Heart left ventricle (tissue), 16 donors: ENCODE results near the gene CCDC24. TPM values are rescaled to one million over a fixed set of nuclear protein-coding genes. Genes with fewer than 3 reads are reported as not detected.

Source experiments
- ATAC-seq, 4 donors: fragments of 200-7000 bp; cut with Tn5 transposase; one replicate each; pipeline ENCODE4 v1.9.1; 2020 to 2022; ENCODE audit warnings: moderate library complexity in 4 of 4, mild to moderate bottlenecking in 3 of 4, moderate number of reproducible peaks in 1 of 4
- DNase-seq, 5 donors: peaks; one replicate each; pipeline ENCODE4 v3.0.0-alpha.2; 2020
- H3K27ac ChIP-seq, 12 donors: fragments of 200-600 bp; sonication (generic) in 4 of 12; one replicate each; pipeline versions ENCODE4 v1.5.0 to v1.8.0; 2016 to 2022; ENCODE audit warnings: mild to moderate bottlenecking in 2 of 12
- H3K27me3 ChIP-seq, 9 donors: fragments of 200-600 bp; sonication (generic) in 2 of 9; one replicate each; pipeline versions ENCODE4 v1.5.1 to v1.8.0; 2016 to 2022; ENCODE audit warnings: mild to moderate bottlenecking in 3 of 9
- H3K36me3 ChIP-seq, 9 donors: fragments of 200-600 bp; sonication (generic) in 2 of 9; one replicate each; pipeline versions ENCODE4 v1.5.0 to v1.8.0; 2018 to 2022; ENCODE audit warnings: mild to moderate bottlenecking in 2 of 9
- H3K4me1 ChIP-seq, 12 donors: fragments of 200-600 bp; sonication (generic) in 4 of 12; one replicate each; pipeline versions ENCODE4 v1.5.0 to v1.8.0; 2016 to 2022; ENCODE audit warnings: mild to moderate bottlenecking in 3 of 12
- H3K4me3 ChIP-seq, 12 donors: fragments of 200-600 bp; sonication (generic) in 4 of 12; one replicate each; pipeline versions ENCODE4 v1.5.0 to v1.8.0; 2017 to 2022; ENCODE audit warnings: mild to moderate bottlenecking in 9 of 12, moderate library complexity in 4 of 12
- H3K9me3 ChIP-seq, 12 donors: fragments of 200-600 bp; sonication (generic) in 4 of 12; one replicate each; pipeline versions ENCODE4 v1.5.0 to v1.8.0; 2016 to 2022; ENCODE audit warnings: mild to moderate bottlenecking in 1 of 12
- POLR2A ChIP-seq, 2 donors: fragments of 450-650 bp; IDR thresholded peaks; one replicate each; pipeline ENCODE4 v1.6.1; 2017; ENCODE audit warnings: antibody characterized with exemption in 2 of 2, mild to moderate bottlenecking in 2 of 2, moderate library complexity in 2 of 2
- WGBS, 4 donors: extraction: QIAGEN DNeasy Blood & Tissue Kit in 2 of 4; methylation state at CpG; one replicate each; pipeline versions ENCODE4 v1.1.5 to v1.1.7; 2013 to 2018; 5-methylcytosine and 5-hydroxymethylcytosine counted together
- intact Hi-C, 10 donors: fragments of 100-400 bp; cut with DNase I; formaldehyde crosslinking; loops; one replicate each; pipeline versions ENCODE4 v1.11.1 to v1.14.2; 2022
- polyA plus RNA-seq, 2 donors: library from polyadenylated mRNA; stranded (reverse); fragments of 200-250 nt; gene quantifications; one replicate each; pipeline ENCODE4 v1.2.3, GENCODE V29; 2013
- total RNA-seq, 9 donors: library from RNA; depleted of rRNA in 2 of 9; stranded (reverse); fragments of >200 nt in 2 of 9; fragmentation: NEBNext Ultra II Directional in 3 of 9; extraction: Animal tissue kit (Norgen Biotek cat#: 25700) in 3 of 9; gene quantifications; one replicate each; pipeline versions ENCODE4 v1.1.0 to v1.2.4, GENCODE V29; 2016 to 2023
- TF ChIP-seq, protein P1 (sequence below), 12 donors: fragments of 200-600 bp; sonication (generic) in 4 of 12; IDR thresholded peaks; one replicate each; pipeline versions ENCODE4 v1.5.0 to v1.8.0; 2018 to 2022; ENCODE audit warnings: antibody characterized with exemption in 12 of 12, mild to moderate bottlenecking in 5 of 12
- donor health status: ischemic (EF 13 %, LVEDD 7.1; RV severe dilation, severe dysfunction).
- donor health status: healthy with polysubstance abuse.
- donor health status: DM: no; HTN: yes; CAD: no.
- donor health status: DM: no; HTN: no; CAD: no.
- donor health status: ischemic (EF 25% LVEDD 6.9; RV normal size, moderate dysfunction).
- donor health status: ischemic (EF 25% LVEDD 5.7; RV mildly dilated, moderate dysfunction).
- donor health status: healthy.
- donor health status: DM: yes; HTN: yes; CAD: no.
- donor health status: ischemic (EF 35%, LVEDD 5.7; RV mildly dilated, moderate dysfunction).
- donor health status: nonischemic (EF 11% LVEDD 7.7; RV severe dilation, severe dysfunction).
- donor health status: DM: yes; HTN: yes; CAD: no.
- donor health status: PGD.
- donor health status: ischemic (EF 29% LVEDD 5.4; RV normal size, mild dysfunction).
- donor health status: nonischemic (EF 23%, LVEDD 6.1; RV moderate dilation, normal function).

CCDC24 gene
- total and polyA plus RNA-seq, 11 donors: 0.67 to 3.4 (median 1.2) TPM

DNA sequence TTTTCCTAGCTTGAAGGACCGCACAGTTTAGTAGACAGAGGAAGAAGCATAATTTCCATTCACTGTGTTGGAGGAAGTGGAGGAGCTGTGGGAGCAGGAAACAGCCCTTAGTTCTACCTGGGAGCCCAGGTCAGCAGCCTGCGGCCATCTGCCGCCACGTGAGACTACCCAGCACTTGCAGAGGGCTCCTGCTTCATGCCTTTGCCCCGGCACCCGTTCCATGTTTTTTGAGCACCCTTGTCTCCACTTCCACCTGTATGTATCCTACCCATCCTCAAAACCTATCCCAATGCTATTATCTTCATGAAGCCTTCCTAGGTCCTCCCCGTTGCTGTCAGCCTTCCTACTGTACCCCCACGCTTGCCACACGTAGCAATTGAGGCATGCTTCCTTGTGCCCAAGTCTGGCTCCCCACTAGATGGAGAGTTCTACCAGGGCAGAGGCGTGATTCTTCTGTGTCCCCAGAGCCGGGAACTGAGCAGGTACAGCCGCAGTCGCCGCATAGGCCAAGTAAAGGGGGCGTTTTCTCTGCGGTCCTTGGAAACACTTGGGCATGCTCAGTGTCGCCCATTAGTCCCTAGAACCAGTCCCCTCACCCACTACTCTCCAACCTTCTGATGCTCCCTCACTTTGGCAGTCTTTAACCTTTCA lies 38.0 kb downstream of the CCDC24 start:
- intact Hi-C loops: no loop called here
- Histone ChIP-seq H3K27ac (peak overlapping the region in 11 of 12 donors; percentile 50 to 89 (median 81)), H3K9me3 (no peaks in the 10 kb centered on the region), H3K27me3 (peaks cover 0 to 2% (median 0%) of the 10 kb centered on the region in 9 donors), H3K36me3 (no peaks in the 10 kb centered on the region), H3K4me1 (peaks cover 0 to 26% (median 13%) of the 10 kb centered on the region in 12 donors), H3K4me3 (peak overlapping the region; percentile 57 to 93 (median 80))
- ATAC-seq: peak; percentile 1 to 29 (median 24)
- WGBS, 4 donors: 25 to 32% (median 27%) methylated on average over 17 of the region's 17 CpGs
- TF ChIP-seq, protein P1, sequence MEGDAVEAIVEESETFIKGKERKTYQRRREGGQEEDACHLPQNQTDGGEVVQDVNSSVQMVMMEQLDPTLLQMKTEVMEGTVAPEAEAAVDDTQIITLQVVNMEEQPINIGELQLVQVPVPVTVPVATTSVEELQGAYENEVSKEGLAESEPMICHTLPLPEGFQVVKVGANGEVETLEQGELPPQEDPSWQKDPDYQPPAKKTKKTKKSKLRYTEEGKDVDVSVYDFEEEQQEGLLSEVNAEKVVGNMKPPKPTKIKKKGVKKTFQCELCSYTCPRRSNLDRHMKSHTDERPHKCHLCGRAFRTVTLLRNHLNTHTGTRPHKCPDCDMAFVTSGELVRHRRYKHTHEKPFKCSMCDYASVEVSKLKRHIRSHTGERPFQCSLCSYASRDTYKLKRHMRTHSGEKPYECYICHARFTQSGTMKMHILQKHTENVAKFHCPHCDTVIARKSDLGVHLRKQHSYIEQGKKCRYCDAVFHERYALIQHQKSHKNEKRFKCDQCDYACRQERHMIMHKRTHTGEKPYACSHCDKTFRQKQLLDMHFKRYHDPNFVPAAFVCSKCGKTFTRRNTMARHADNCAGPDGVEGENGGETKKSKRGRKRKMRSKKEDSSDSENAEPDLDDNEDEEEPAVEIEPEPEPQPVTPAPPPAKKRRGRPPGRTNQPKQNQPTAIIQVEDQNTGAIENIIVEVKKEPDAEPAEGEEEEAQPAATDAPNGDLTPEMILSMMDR (IDR thresholded peaks at IDR 0.05): peak in 1 of 12 donors; percentile 4
- no peak for TF ChIP-seq POLR2A (IDR thresholded peaks at IDR 0.05)
- DNase-seq: no peak

GRCh38 chr1:44029911-44030604 lies 38.7 kb downstream of the CCDC24 start:
- peak overlapping the region; percentile 57 to 93 (median 80) for H3K4me3 ChIP-seq
- no peaks in the 10 kb centered on the region for H3K36me3 ChIP-seq
- peak; percentile 87 to 93 (median 92) for DNase-seq
- ATAC-seq: peak; percentile 81 to 93 (median 89)
- intact Hi-C loops: loop anchor here in 1 of 10 donors (10.0 kb wide), 1 partner anchor 265 kb away; no protein-coding TSS in a partner anchor
- H3K9me3 ChIP-seq: no peaks in the 10 kb centered on the region
- peaks cover 0 to 2% (median 0%) of the 10 kb centered on the region in 9 donors for H3K27me3 ChIP-seq
- peak overlapping the region in 11 of 12 donors; percentile 50 to 89 (median 81) for H3K27ac ChIP-seq
- peaks cover 0 to 29% (median 17%) of the 10 kb centered on the region in 12 donors for H3K4me1 ChIP-seq
- TF ChIP-seq POLR2A (IDR thresholded peaks at IDR 0.05): peak in 1 of 2 donors; percentile 50
- TF ChIP-seq, protein P1 (IDR thresholded peaks at IDR 0.05): no peak
- 0 to 1% (median 1%) methylated on average over 15 to 75 of the region's 75 CpGs for WGBS, 4 donors

- Histone ChIP-seq H3K4me3 (peak overlapping the region; percentile 57 to 93 (median 80)), H3K4me1 (peaks cover 0 to 36% (median 21%) of the 10 kb centered on the region in 12 donors), H3K9me3 (no peaks in the 10 kb centered on the region), H3K27me3 (peaks cover 0 to 2% (median 0%) of the 10 kb centered on the region in 9 donors), H3K36me3 (no peaks in the 10 kb centered on the region), H3K27ac (peak overlapping the region in 11 of 12 donors; percentile 50 to 88 (median 79))
- TF ChIP-seq, protein P1 (IDR thresholded peaks at IDR 0.05): peak in 8 of 12 donors; percentile 10 to 50 (median 22)
- no peak for TF ChIP-seq POLR2A (IDR thresholded peaks at IDR 0.05)
- intact Hi-C loops: loop anchor here in 1 of 10 donors (10.0 kb wide), 1 partner anchor 266 kb away; no protein-coding TSS in a partner anchor
- 0 to 1% (median 0%) methylated on average over 16 to 66 of the region's 66 CpGs for WGBS, 4 donors
- ATAC-seq (peak in 3 of 4 donors; percentile 44 to 48 (median 47)), DNase-seq (peak in 3 of 5 donors; percentile 40 to 62 (median 42))
Measured at GRCh38 chr1:44030605-44031251, 39.3 kb downstream of the CCDC24 start.
